Left renal pelvis (tissue), 4 donors: Measurements from ENCODE around the gene STARD13. TPM values are rescaled to one million over a fixed set of nuclear protein-coding genes. Genes with fewer than 3 reads are reported as not detected.
"Not testable (repeated sequence)": the region's sequence is repeated elsewhere in the genome, so short reads cannot be mapped to it uniquely, and the experiment has no call there.

Source experiments
- DNase-seq, 4 donors: peaks; one replicate each; pipeline ENCODE4 v3.0.0-alpha.2; 2013; ENCODE audit warnings: low read depth in 4 of 4, low spot score in 3 of 4
- polyA plus RNA-seq, 4 donors: library from polyadenylated mRNA; unstranded; fragments of 120-200 nt; gene quantifications; one replicate each; pipeline ENCODE4 v1.2.1, GENCODE V29; 2013; ENCODE audit not compliant: insufficient read length in 4 of 4

STARD13 gene
- polyA plus RNA-seq, 4 donors, result 17.5 to 25.4 (median 23.7) TPM

DNA sequence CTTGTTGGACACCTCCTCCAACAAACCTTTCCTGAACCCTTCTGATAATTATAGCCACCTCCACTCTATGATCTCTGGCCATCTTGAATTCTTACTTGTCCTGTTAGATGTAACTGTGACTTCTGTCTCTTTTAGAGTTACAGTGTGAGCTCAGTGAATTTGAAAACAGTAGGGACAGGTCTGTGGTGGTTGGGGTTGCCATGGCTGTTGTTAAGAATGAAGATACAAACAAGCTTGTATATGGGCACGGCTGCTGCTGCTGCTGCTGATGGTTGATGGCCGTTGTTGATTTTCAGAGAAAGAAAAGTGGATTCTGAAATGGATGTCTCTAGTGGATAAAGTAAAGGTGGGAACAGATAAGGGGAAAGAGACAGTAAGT lies 101.5 kb downstream of the STARD13 start:
- DNase-seq, result no peak

DNA sequence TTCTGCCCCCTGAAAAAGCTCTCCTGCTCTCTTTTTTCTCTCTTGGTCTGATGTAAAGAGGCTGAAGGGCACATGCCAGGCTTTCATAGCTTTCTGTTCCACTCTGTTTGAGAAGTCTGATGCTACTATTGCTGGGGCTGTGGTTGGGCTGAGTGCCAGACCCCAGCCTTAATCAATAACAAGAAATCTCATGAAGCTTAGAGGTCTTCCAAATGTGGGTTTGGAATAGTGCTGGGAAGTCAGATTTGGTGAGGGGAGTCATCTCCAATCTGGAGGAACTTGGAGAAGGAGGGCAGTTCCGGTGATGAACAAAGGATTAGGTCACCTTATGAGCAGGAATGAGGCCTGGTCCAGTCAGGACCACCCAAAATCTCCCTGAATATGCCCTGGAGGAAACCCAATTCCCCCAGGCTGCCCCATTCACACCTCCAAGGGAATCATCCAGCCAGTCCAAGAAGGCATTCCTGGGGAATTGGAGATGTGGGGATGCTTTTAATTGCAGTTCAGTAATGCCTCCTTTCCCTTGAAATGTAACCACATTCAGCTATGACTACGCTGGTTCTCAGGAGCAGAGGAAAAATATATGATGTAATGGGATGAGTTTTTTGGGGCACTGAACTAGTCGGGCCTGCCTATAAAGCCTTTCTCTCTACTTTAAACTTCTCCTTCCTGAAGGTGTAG lies 102.0 kb downstream of the STARD13 start:
- no peak for DNase-seq

DNA sequence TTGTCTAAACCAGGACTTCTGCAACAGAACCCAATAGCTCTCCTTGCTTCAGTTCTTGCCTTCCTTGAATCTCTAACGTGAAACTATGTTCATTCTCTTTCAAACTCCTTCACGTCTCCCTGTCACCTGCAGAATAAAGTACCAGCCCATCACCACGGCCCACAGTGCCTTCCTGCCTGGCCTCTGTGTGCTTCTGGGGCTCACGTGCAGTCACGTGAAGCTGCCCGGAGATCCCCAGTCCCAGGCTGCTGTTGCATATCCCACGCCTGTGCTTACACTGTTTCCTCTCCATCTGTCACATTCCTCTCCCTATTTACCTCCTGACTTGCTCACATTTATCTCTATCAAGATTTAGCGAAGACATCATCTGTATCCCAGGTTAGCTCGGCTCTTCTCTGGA lies 102.8 kb downstream of the STARD13 start:
- DNase-seq, result no peak

DNA sequence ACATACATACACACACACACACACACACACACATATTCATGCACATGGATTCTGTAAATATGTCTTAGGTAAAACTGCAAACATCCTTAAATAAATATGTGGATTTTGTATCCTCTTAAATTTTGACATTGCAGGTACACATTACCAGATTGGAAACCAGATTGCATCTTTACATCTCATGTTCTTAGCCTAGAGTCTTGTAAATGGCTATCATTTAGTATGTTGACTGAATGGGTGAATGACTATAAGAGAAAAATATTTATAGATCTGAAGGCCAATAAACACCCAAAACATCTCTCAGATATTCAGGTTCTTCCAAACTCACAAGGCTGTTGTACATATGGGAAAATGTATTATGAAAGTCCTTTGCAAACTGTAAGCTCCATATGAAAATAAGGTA lies 104.3 kb downstream of the STARD13 start:
- DNase-seq, result no peak

DNA sequence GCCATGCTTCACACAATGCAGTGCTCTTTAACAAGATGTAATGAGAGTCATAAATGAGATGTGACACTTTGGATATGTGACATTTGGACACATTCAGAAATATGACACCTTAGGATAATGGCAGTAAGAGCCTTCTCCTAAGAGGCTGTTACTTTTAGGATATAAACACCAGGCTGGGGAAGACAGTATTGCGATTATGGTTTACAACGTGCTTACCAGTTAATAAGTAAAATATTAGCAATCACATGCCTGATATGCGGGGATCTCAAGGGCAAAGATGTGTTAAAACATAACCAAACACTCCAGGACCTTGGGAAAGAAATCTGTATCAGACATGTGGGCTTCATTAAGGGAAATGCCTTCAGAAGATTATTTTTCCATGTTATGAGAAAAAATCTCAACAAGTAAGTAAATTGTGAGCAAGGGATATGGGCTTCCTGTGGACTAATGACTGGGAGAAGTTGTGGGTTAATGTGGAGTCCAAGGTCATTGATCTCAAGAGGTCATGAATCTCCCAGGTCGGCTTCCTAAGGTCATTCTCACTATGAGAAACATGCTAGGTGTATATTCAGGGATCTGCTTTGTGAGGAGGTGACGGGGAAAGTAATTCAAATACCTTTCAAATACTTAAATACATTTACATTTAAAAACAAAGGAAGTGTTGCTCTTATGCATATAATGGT lies 105.3 kb downstream of the STARD13 start:
- no peak for DNase-seq

DNA sequence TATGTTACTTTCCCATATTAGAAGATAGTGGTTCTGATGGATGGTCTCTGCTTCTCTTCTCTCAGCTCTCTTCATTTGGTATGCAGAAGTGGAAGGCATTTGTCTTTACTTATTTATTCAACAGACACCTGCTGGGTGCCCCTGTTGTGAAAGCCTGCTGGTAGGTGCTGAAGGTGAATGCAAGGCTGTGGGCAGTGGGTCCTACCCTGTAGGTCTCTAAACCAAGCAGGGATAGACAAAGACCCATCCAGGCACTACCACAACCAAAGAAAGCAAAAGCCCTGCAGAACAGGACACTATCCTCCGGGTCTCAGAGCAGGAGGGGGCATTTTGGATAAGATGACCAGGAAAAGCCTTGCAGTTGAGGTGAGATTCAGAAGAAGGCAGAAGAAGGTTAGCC lies 106.1 kb downstream of the STARD13 start:
- DNase-seq, result no peak

DNA sequence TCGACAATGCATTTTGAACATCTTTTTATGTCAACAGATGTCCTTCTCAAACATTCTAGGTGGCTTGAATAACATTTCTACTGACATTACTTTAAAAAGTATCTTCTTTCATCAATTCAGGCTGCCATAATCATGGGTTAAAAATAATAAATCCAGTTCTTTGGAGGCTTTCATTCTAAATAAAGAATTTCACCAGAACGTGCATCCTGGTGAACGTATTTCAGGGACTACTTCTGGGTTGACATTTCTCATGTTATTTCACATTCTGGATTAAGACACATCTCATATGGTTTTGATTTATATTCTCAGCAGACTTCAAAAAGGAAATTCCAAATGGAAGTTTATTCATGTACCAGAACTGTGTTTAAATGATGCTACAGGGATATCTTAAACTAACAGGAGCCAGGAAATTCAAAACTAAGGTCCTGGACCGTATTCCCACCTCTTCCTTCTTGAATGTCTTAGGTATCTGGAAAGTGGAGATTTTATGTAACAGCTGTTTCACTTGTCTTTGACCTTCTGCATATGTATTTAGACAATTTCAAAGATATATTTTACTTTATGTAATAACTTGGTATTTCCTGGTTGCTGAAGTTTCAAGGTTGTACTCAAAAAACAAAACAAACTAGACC lies 107.2 kb downstream of the STARD13 start:
- no peak for DNase-seq

DNA sequence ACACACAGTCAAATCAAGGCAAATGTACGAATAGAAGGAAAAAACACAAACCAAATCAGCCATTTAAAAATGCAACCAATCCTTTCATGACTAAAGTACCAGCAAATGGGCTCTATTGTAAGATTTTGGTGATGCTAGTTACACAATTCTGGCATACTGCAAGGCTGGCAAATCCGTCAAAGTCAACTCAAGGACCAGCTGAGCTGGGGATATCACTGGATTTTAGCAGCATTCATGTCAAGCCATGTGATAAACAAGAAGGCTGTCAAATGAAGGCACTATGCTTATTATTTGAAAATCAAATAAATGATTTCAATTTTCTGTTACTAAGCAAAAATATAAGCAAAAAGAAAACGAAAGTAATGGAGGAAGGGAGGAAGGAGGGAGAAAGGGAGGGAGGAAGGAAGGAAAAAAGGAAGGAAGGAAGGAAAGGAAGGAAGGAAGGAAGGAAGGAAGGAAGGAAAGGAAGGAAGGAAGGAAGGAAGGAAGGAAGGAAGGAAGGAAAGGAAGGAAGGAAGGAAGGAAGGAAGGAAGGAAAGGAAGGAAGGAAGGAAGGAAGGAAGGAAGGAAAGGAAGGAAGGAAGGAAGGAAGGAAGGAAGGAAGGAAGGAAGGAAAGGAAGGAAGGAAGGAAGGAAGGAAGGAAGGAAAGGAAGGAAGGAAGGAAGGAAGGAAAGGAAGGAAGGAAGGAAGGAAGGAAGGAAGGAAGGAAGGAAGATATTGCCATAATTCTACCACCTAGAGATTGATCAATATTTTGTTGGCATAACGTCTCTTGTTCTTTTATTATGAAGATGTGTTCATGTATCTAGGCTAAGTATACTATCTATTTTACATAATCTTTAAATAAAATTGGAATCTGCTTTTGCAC lies 108.0 kb downstream of the STARD13 start:
- DNase-seq, result not testable (repeated sequence)

DNA sequence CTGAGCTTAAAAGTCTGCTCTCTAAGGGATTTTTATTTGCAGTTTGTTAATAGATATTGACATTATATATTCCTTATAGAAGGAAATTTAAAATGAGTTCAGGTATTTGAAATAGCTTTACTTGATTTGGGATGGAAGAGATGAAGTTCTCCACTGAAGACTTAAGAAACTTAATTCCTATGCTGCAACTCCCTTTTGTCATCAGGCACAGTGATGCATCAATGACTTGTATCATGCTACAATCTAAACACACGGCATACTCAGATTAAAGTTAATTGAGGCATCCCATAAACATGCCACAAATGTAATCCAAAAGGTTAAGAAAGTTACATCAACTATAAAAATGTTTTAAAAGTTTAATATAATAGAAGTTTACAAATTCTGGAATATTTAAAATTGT lies 109.0 kb downstream of the STARD13 start:
- DNase-seq, result no peak

DNA sequence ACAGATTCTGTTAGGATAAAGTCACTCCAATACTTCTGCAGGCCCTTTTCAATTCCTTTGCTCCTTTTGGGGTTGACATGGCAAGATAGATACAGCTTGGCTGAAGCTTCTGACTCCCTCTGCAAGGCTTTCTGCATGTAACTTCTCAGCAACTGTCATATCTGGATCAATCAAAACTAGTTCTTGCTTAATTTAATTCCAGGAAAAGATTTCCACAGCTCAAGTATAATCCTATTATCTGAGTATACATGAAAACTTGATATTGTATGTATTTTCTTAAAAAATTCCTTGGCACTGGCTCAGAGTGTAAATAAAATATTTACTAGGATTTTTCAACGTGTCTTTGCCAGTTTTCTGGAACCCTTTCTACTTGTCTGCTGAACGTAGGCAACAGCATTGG lies 109.6 kb downstream of the STARD13 start:
- DNase-seq, result no peak

DNA sequence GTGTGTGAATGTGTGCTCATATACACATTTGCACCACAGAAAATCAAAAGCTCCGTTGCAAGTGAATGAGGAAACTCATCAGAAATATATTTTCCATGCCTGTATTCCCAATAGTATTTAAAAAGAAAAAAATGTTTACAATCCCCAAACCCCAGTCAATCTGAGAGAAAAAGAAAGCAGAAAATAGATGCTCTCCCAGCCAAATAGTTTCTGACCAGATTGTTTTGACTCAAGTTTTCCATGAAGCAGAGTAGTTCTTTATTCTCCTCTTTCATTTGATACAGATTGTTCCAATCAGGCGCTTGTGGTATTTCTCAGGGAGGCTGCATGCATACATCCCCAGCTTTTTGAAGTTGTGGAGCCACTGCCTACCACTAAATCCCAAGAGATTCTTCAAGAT lies 110.6 kb downstream of the STARD13 start:
- no peak for DNase-seq

DNA sequence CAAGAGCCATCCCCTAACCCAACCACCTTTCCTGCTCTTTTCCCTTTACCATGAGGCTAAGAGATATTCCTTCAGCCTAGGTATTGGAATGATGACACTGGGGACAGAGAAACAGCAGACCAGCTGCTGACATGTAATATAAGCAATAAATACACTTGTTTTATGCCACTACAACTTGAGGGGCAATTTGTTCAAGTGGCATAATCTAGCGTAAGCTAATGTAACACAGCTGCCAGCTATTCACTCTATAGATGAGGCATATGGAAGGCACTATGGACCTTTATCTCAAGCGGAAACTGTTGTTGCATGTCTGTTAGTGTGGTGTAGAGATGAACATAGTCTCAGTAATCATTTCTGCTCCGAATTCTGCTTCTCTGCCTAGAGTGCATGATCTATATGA lies 111.1 kb downstream of the STARD13 start:
- DNase-seq, result no peak

DNA sequence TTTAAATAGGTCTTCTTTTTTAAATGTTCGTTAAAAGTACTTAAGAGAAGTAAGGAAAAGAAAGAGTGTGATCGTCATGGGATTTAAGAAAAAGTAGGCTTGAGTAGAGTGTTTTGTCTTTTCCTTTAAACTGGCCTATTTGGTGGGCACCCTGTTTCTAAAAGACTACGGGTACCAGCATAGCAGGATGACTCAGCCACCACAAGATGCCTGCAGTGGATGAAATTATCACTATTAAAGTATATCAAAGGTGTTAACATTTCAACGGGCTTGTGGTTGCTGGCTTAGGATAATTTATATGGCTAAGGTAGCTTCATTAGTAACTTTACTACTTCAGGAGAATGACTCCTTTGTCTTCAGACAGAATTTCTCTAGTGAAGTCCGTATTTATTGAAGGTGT lies 112.6 kb downstream of the STARD13 start:
- DNase-seq, result no peak

DNA sequence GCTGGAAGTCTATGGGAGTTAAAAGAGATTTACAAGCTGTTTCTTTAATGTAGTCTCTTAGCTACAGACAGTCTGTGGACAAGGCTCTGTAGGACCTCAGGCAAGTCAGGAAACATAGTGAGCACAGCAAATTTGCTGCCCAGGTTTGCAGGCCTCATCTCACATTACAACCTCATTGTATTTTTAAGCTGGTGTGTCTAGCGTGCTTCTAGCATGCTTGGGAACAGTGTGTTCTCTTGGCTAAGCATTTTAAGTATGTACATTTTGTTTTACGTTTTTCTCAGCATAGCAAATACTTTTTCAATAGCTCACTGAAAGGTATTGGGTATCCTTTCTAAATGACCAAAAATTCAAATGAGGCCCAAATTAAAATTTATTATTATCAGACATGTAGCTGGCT lies 113.2 kb downstream of the STARD13 start:
- no peak for DNase-seq

DNA sequence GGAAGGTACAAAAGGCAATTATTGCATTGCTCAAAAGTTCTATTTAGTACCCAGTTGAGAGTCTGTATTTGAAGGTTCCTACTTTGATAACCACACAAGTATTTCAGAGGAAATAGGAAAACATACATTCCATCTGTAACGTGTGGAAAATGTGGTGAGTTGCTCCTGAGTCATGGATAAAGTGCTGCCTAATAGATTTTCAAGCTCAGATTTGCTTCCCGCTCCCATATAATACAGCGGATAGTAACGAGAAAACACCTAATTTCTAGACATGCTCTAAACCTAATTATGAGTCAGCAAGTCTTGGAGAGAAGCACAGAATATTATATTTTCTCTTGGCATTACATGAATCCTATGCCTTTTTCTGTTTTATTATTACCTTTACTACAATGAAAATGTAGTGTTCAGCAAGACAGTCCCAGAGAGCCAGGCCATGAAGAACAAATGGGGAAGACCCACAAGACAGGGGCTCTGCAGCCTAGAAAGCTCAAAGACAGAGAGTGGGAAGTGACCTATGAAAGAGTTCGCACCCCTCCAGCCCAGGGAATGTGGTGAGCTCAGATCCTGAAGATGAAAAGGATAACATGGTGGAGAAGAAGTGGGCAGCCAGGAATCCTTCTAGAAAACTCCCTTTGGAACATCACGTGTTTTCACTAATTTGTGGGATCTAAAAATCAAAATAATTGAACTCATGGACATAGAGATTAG lies 116.1 kb downstream of the STARD13 start:
- no peak for DNase-seq

DNA sequence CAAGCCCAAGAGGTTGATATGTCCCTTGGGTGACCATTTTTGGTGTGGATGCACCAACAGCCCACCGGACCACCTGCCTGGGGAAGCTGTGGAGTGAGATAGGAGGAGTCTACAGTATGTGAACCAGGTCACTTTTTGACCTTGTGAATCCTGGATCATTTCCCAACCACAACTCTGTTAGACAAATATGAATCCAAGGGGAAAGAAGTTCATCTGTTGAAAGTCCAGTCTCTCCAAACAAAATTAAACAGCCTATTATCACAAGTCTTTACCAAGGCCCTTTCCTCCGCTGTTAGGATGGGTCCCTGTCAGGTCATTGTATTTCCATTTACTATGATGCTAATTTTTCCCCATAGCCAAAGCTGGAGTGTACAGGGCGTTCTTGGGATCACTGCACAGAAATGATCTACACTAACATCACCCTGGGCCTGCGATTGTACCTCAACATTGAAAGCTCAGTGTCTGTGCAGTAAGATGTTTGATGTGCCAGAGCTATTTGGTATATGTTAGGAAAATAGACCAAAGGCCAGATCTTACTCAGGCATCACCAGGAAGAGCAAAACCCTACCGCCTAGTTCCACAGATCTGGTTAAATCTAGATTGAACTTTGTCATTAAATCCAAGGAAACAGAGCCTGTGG lies 117.1 kb downstream of the STARD13 start:
- DNase-seq, result no peak

DNA sequence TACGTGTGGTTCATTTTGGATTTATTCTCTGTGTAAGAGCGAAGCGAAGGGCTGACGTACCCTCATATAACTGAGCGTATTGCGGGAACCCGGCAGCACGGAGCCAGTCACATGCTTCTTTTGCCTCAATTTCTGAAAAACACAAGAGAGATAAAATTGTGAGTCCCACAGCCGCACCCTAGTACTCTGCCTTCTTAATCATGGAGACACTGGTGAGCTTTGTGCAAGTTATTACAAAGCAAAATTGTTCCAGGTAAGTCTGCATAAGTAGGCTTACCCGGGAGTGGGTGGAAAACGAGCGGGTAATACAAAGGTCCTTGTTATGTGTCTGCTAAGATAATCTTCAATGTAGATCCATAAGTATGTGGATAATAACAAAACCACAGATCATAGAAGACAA lies 118.1 kb downstream of the STARD13 start:
- no peak for DNase-seq

DNA sequence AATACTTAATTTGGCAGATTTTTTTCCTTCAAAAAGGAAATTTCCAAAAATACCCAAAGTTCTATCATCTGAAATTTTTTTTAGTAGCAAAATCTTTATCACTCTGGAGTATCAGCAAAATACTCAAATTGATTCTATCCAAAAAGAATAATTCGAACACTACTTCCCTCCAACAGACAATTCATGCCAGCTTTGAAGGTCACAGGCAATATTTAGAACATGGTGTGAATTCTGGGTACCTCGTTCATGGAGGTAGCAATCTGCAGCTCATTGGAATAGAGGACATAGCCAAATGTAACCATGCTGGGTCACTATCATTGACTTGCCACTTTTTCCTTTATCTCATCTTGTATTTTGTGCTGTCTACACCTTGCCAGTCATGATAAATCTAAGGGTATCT lies 119.8 kb downstream of the STARD13 start:
- DNase-seq, result no peak

DNA sequence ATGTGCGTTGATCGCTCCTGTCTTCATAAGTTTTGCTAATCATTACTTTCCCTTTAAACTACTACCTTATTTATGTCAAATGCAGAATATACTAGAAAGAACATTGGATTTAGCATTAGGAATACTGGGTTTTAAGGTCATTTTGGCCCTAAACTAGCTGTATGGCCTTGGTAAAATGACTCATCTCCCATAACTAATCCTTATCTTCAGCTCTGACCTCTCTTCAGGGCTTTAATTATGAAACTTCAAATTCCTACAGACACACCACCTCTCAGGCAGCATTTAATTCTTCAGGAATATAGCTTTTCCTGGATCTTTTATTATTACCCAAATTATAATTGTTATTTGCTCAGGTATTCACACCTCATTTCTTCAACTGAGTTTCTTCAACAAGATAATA lies 121.2 kb downstream of the STARD13 start:
- DNase-seq, result no peak

DNA sequence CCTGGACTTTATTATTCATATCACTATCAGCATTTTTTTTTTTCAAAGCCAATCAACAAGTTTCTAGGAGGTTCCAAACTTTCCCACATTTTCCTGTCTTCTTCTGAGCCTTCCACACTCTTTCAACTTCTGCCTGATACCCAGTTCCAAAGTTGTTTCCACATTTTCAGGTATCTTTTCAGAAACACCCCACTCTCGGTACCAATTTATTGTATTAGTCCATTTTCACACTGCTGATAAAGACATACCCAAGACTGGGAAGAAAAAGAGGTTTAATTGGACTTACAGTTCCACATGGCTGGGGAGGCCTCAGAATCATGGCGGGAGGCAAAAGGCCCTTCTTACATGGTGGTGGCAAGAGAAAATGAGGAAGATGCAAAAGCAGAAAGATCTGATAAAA lies 122.8 kb downstream of the STARD13 start:
- not testable (repeated sequence) for DNase-seq
